Measurements from ENCODE around the gene RBMS1. TPM values are rescaled to one million over a fixed set of nuclear protein-coding genes. Genes with fewer than 3 reads are reported as not detected.

RBMS1 gene
- total RNA-seq, 4 donors from 2014 or later, result 68.1 to 83.4 (median 72.5) TPM

GRCh38 chr2:160401895-160402294, 91.7 kb downstream of the RBMS1 start:
- H3K27me3 ChIP-seq, result no peaks in the 10 kb centered on the region
- DNase-seq (ENCODE audit: low spot score in 2 of 2), result no peak
- H3K36me3 ChIP-seq, result no peaks in the 10 kb centered on the region
- TF ChIP-seq, protein P1, sequence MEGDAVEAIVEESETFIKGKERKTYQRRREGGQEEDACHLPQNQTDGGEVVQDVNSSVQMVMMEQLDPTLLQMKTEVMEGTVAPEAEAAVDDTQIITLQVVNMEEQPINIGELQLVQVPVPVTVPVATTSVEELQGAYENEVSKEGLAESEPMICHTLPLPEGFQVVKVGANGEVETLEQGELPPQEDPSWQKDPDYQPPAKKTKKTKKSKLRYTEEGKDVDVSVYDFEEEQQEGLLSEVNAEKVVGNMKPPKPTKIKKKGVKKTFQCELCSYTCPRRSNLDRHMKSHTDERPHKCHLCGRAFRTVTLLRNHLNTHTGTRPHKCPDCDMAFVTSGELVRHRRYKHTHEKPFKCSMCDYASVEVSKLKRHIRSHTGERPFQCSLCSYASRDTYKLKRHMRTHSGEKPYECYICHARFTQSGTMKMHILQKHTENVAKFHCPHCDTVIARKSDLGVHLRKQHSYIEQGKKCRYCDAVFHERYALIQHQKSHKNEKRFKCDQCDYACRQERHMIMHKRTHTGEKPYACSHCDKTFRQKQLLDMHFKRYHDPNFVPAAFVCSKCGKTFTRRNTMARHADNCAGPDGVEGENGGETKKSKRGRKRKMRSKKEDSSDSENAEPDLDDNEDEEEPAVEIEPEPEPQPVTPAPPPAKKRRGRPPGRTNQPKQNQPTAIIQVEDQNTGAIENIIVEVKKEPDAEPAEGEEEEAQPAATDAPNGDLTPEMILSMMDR (IDR thresholded peaks at IDR 0.05), result no peak
- no peak for TF ChIP-seq POLR2A (IDR thresholded peaks at IDR 0.05)
- no peak for TF ChIP-seq EP300 (IDR thresholded peaks at IDR 0.05)
- H3K4me3 ChIP-seq, result no peak overlapping the region
- WGBS, 2 donors, result 86 to 90% methylated on average over 4 of the region's 4 CpGs
- H3K4me1 ChIP-seq, result peaks cover 0 to 96% (median 67%) of the 10 kb centered on the region in 4 donors
- H3K27ac ChIP-seq, result no peak overlapping the region
- H3K9me3 ChIP-seq, result no peaks in the 10 kb centered on the region

DNA sequence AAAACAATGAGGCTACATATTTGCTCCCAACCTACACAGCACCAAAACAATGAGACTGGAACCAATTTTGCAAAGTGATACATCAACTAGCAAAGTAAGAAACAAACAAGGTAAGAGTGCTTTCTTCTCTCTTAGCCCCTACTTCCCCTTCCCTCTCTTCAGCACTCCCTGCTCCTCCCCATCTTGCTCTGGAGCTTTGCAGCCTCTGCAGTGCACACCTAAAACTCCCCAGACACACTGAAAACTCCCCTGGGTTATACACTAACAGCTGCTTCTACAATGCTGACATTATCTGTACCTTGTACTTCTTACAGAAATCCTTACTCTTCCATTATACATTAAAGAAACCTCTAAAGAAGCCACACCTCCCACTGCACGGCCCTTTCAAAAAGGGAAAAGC, 93.7 kb downstream of the RBMS1 start:
- Histone ChIP-seq H3K9me3 (no peaks in the 10 kb centered on the region), H3K27me3 (no peaks in the 10 kb centered on the region), H3K36me3 (no peaks in the 10 kb centered on the region), H3K4me1 (peaks cover 0 to 92% (median 56%) of the 10 kb centered on the region in 4 donors), H3K27ac (peak overlapping the region in 1 of 4 donors; percentile 2), H3K4me3 (no peak overlapping the region)
- TF ChIP-seq POLR2A (IDR thresholded peaks at IDR 0.05) (no peak), EP300 (IDR thresholded peaks at IDR 0.05) (no peak)
- TF ChIP-seq, protein P1 (IDR thresholded peaks at IDR 0.05), result no peak
- DNase-seq (ENCODE audit: low spot score in 2 of 2), result no peak
- WGBS, 2 donors, result 81 to 90% methylated on average over 1 of the region's 1 CpG

GRCh38 chr2:160397530-160397865, 96.1 kb downstream of the RBMS1 start:
- TF ChIP-seq, protein P1 (IDR thresholded peaks at IDR 0.05), result no peak
- TF ChIP-seq POLR2A (IDR thresholded peaks at IDR 0.05) (no peak), EP300 (IDR thresholded peaks at IDR 0.05) (no peak)
- H3K36me3 ChIP-seq, result no peaks in the 10 kb centered on the region
- H3K27ac ChIP-seq, result peak overlapping the region in 2 of 4 donors; percentile 37 to 52
- H3K9me3 ChIP-seq, result no peaks in the 10 kb centered on the region
- 7 to 13% methylated on average over 2 of the region's 2 CpGs for WGBS, 2 donors
- H3K4me3 ChIP-seq, result no peak overlapping the region
- peaks cover 0 to 84% (median 50%) of the 10 kb centered on the region in 4 donors for H3K4me1 ChIP-seq
- DNase-seq (ENCODE audit: low spot score in 2 of 2), result no peak
- H3K27me3 ChIP-seq, result no peaks in the 10 kb centered on the region

GRCh38 chr2:160394153-160394552, 99.5 kb downstream of the RBMS1 start:
- Histone ChIP-seq H3K4me1 (peaks cover 0 to 85% (median 32%) of the 10 kb centered on the region in 4 donors), H3K4me3 (no peak overlapping the region), H3K9me3 (no peaks in the 10 kb centered on the region), H3K27me3 (no peaks in the 10 kb centered on the region), H3K36me3 (no peaks in the 10 kb centered on the region), H3K27ac (peak overlapping the region in 1 of 4 donors; percentile 29)
- 36% methylated on average over 1 of the region's 1 CpG for WGBS, 2 donors
- TF ChIP-seq POLR2A (IDR thresholded peaks at IDR 0.05), result no peak
- TF ChIP-seq EP300 (IDR thresholded peaks at IDR 0.05), result no peak
- TF ChIP-seq, protein P1 (IDR thresholded peaks at IDR 0.05), result no peak
- DNase-seq (ENCODE audit: low spot score in 2 of 2), result no peak

DNA sequence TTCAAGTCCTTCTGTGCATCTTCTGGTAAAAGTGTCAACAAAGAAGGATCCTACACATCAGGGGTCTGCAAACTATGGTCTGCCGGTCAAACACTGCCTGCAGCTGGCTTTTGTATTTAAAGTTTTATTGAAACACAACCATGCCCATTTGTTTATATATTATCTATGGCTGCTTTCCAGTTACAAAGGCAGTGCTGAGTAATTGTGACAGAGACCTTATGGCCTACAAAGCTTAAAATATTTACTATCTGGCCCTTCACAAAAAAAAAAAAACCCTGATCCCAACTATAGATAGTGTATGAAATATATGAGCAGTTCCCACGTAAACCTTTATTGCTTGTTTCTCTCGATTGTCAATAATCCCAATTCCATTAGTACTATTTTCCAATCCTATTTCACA, 101.4 kb downstream of the RBMS1 start:
- TF ChIP-seq POLR2A (IDR thresholded peaks at IDR 0.05) (no peak), EP300 (IDR thresholded peaks at IDR 0.05) (no peak)
- TF ChIP-seq, protein P1 (IDR thresholded peaks at IDR 0.05), result no peak

More for the DNA sequence above, 101.4 kb downstream of the RBMS1 start:
- no peak overlapping the region for H3K27ac ChIP-seq
- no peaks in the 10 kb centered on the region for H3K36me3 ChIP-seq
- WGBS, 2 donors, result 87 to 88% methylated on average over 3 of the region's 3 CpGs
- DNase-seq (ENCODE audit: low spot score in 2 of 2), result no peak
- peaks cover 0 to 85% (median 40%) of the 10 kb centered on the region in 4 donors for H3K4me1 ChIP-seq
- no peaks in the 10 kb centered on the region for H3K27me3 ChIP-seq
- no peak overlapping the region for H3K4me3 ChIP-seq
- H3K9me3 ChIP-seq, result no peaks in the 10 kb centered on the region

All from tibial nerve (tissue), 4 donors.